Upper lobe of left lung (tissue), 4 donors: ENCODE measurements around the gene MESP2.

Source experiments
- CTCF ChIP-seq, 6 experiments: fragments of 450-650 bp in 4 of 6; fragments of 200-600 bp in 2 of 6; sonication (generic) in 2 of 6; IDR thresholded peaks; one replicate each; pipeline ENCODE4 v1.5.1; 2016 to 2019; ENCODE audit warnings: antibody characterized with exemption in 6 of 6
- EP300 ChIP-seq, 4 donors: sonication (generic); formaldehyde crosslinking; IDR thresholded peaks; one replicate each; pipeline ENCODE4 v1.5.1; 2017; ENCODE audit warnings: antibody characterized with exemption in 4 of 4, control low read depth in 2 of 4
- POLR2A ChIP-seq, 4 donors: fragments of 450-650 bp; IDR thresholded peaks; one replicate each; pipeline ENCODE4 v1.5.1; 2016 to 2017; ENCODE audit warnings: antibody characterized with exemption in 4 of 4, mild to moderate bottlenecking in 2 of 4

- TF ChIP-seq POLR2A (IDR thresholded peaks at IDR 0.05) (no peak), CTCF (IDR thresholded peaks at IDR 0.05) (no peak), EP300 (IDR thresholded peaks at IDR 0.05) (no peak)
Measured at GRCh38 chr15:89822611-89822950, 46.4 kb downstream of the MESP2 start.
